Lower leg skin (tissue), 3 donors: ENCODE data around the gene MED7.

Experiments used
- POLR2A ChIP-seq, 2 donors: fragments of 450-650 bp; IDR thresholded peaks; one replicate each; pipeline ENCODE4 v1.6.1; 2016 to 2017; ENCODE audit warnings: antibody characterized with exemption in 2 of 2, mild to moderate bottlenecking in 1 of 2, moderate library complexity in 1 of 2
- TF ChIP-seq, protein P1 (sequence below), 3 donors: fragments of 450-650 bp; IDR thresholded peaks; one replicate each; pipeline ENCODE4 v1.5.1; 2016; ENCODE audit warnings: antibody characterized with exemption in 3 of 3, mild to moderate bottlenecking in 3 of 3, moderate library complexity in 2 of 3

- TF ChIP-seq, protein P1, sequence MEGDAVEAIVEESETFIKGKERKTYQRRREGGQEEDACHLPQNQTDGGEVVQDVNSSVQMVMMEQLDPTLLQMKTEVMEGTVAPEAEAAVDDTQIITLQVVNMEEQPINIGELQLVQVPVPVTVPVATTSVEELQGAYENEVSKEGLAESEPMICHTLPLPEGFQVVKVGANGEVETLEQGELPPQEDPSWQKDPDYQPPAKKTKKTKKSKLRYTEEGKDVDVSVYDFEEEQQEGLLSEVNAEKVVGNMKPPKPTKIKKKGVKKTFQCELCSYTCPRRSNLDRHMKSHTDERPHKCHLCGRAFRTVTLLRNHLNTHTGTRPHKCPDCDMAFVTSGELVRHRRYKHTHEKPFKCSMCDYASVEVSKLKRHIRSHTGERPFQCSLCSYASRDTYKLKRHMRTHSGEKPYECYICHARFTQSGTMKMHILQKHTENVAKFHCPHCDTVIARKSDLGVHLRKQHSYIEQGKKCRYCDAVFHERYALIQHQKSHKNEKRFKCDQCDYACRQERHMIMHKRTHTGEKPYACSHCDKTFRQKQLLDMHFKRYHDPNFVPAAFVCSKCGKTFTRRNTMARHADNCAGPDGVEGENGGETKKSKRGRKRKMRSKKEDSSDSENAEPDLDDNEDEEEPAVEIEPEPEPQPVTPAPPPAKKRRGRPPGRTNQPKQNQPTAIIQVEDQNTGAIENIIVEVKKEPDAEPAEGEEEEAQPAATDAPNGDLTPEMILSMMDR (IDR thresholded peaks at IDR 0.05): no peak
- no peak for TF ChIP-seq POLR2A (IDR thresholded peaks at IDR 0.05)
Observed at GRCh38 chr5:157161996-157162395, 19.3 kb upstream of the MED7 start.
